GM18870 (cell line): ENCODE data around the gene FHOD1.

Experiments
- ATAC-seq: cut with Tn5 transposase; IDR thresholded peaks from one replicate; pipeline ENCODE4 v1.9.1; 2021; ENCODE audit warnings: moderate library complexity; ENCODE audit not compliant: unreplicated experiment

Gene FHOD1

GRCh38 chr16:67252609-67253497, 5.6 kb upstream of the FHOD1 start:
- ATAC-seq = no peak

- ATAC-seq = no peak
Measured at GRCh38 chr16:67250045-67250327, 2.7 kb upstream of the FHOD1 start.

- no peak for ATAC-seq
Measured at GRCh38 chr16:67249178-67250044, 2.1 kb upstream of the FHOD1 start.

- ATAC-seq = no peak
Measured at GRCh38 chr16:67248401-67249177, 1.3 kb upstream of the FHOD1 start, which contains the start of gene SLC9A5. Gene SLC9A5, plus strand, starts transcription at chr16:67248979. Its CDS starts 36 bp downstream, at chr16:67249015.

- ATAC-seq = no peak
Measured at GRCh38 chr16:67248073-67248400, 756 bp upstream of the FHOD1 start.

- ATAC-seq = no peak
Measured at GRCh38 chr16:67246756-67247191, 507 bp downstream of the FHOD1 start.

GRCh38 chr16:67246081-67246755, 1.1 kb downstream of the FHOD1 start:
- ATAC-seq = no peak

GRCh38 chr16:67245674-67246080, 1.6 kb downstream of the FHOD1 start:
- ATAC-seq = no peak

- no peak for ATAC-seq
Measured at GRCh38 chr16:67245186-67245585, 2.1 kb downstream of the FHOD1 start.

- peak; percentile 52 for ATAC-seq
Measured at GRCh38 chr16:67244387-67245185, 2.7 kb downstream of the FHOD1 start.

- ATAC-seq = no peak
Measured at GRCh38 chr16:67243481-67243880, 3.8 kb downstream of the FHOD1 start.

GRCh38 chr16:67242138-67242730, 5.0 kb downstream of the FHOD1 start:
- ATAC-seq = no peak

- ATAC-seq = no peak
Measured at GRCh38 chr16:67241008-67241900, 6.0 kb downstream of the FHOD1 start.

- no peak for ATAC-seq
Measured at GRCh38 chr16:67240506-67240905, 6.8 kb downstream of the FHOD1 start.

- no peak for ATAC-seq
Measured at GRCh38 chr16:67238806-67239470, 8.3 kb downstream of the FHOD1 start.

GRCh38 chr16:67238278-67238575, 9.1 kb downstream of the FHOD1 start:
- ATAC-seq = no peak

- no peak for ATAC-seq
Measured at GRCh38 chr16:67237396-67238277, 9.6 kb downstream of the FHOD1 start.
